Stimulated activated CD8-positive, alpha-beta memory T cell treated with anti-CD3 and anti-CD28 coated beads, Interleukin-4, amount 100 ng/mL, for 48 hours (primary cell): ENCODE measurements around the gene MAP3K12.
A peak's percentile ranks its signal among the peaks of the same experiment; 100 is the strongest.

Experiments used
- DNase-seq: peaks from one replicate; pipeline ENCODE4 v3.0.0-alpha.2; 2020

Gene MAP3K12

DNA sequence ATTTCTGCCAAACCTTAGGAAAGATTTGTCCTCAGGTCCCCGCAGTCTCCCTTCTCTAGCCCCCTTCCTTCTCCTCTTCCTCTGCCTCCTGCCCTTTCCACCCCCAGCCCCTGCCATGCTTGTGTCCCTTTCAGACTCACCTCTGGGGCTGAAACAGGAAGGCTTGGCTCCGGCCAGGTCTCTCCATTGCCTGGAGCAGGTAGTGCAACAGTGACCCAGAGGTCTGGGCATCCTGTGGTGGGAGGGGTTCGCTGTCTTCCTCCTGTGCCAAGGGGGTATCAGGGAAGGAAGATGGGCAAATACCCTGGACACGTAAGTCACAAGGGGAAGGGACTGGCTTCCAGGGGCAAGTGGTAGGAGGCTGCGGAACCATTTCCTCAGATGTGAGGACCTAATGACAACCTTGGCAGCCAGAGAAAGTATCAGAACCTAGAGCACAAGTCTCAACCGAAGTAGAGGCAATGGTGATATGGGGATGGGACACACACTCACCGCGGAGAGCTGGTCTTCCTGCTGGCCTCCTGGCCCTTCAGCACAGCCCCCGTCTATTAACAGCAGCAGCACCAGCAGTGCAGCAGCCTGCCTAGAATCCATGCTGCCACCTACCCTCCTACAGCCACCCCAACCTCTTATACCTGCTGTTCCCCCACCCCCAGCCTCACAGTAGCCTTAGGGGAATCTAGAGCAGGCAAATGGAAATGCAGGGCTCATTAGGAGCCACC, 7.8 kb upstream of the MAP3K12 start, which contains the start of gene NPFF:
Gene NPFF (minus strand): TSS at position 604 of the 722 bp plus-strand sequence. CDS start 10 bp downstream, at position 594.
- DNase-seq = no peak

DNA sequence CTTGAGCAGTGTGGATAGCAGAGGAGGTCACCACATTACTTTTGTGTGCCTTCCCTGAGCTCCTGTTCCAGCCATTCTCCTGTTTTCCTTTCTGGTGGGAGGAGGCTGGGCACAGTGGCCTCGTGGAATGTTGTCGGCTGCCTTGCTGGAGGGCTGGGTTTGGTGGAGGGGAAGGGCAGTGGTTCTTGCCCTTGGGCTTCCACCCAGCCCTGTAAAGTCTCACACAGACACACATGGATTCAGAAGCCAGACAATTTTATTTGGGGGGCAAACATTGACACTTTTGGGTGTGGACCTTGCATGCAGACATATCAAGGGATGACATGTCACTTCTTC, 7.2 kb upstream of the MAP3K12 start:
- no peak for DNase-seq

DNA sequence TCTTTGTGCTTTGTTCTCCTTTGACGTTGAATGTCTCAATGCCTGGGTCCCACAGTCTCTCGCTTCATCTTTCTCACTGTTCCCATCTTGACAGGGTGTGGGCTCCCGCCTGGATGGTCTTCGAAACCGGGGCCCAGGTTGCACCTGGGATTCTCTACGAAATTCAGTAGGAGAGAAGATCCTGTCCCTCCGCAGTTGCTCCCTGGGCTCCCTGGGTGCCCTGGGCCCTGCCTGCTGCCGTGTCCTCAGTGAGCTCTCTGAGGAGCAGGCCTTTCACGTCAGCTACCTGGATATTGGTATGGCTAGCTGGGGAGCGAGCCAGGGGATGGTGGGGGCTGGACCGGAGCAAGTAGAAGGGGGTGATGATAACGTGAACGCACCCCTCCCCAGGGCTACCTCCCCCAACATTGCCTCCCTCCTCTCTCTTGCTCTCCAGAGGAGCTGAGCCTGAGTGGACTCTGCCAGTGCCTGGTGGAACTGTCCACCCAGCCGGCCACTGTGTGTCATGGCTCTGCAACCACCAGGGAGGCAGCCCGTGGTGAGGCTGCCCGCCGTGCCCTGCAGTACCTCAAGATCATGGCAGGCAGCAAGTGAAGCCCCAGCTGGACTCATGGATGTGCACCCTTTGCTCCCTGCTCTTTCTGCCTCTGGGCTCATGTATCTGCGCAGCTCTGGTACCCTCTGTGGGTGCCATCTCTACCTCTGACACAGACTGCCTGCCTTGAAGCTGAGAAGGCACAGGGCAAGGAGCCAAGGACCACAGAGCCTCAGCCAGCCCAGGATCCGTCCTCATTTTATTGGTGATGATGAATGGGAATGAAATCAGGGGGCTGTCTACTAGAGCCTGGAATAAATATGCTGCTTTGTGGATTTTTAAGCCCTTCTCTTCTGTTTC, 6.5 kb upstream of the MAP3K12 start:
- no peak for DNase-seq

DNA sequence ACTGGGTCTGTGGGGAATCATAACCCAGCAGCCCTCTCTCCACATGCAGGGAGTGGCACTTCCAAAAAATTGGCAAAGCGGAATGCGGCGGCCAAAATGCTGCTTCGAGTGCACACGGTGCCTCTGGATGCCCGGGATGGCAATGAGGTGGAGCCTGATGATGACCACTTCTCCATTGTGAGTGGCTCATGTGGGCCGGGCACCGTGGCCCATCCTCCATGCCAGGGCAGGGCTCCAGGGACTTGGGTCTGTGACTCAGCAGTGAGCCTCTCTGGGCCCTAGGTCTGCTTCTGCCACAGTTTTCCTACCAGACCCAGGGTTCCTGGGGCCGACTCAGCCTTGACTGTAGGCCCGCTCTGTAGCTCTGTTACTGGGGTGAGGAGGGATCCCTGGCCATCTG, 5.8 kb upstream of the MAP3K12 start:
- no peak for DNase-seq

DNA sequence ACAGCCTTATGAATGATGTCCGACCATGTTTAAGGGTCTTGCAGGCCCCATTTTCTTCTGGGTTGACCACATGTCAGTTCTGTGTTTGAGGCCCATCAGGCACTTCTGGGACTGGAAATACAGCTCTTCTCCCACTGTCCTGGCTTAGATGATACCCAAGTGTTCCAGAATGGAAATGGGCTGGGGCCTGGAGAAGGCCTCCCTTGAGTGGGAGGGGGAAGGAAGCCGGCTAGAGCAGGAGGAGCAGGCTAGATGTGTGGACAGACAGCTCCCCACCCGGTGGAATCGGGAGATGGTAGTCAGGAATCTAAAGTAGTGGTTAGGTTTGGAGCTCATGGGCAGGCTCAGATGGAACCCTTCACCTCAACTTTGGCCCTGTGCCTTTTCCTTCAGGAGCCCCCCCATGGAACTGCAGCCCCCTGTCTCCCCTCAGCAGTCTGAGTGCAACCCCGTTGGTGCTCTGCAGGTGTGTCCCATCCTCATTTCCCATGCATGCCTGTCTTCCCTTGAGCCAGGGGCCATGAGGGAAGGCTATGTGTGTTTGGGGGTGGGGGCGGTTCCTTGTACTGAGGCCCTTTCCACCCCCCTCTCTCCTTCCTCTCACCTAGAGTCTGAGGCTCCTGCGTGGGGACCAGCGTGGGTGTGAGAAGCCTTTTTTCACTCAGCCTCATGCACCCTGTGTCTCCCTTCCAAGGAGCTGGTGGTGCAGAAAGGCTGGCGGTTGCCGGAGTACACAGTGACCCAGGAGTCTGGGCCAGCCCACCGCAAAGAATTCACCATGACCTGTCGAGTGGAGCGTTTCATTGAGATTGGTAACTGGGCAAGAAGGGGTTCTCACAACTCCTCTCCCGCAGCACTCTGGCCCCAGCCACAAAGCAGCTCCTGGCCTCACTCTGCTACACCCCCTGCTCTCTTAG, 5.0 kb upstream of the MAP3K12 start:
- no peak for DNase-seq

DNA sequence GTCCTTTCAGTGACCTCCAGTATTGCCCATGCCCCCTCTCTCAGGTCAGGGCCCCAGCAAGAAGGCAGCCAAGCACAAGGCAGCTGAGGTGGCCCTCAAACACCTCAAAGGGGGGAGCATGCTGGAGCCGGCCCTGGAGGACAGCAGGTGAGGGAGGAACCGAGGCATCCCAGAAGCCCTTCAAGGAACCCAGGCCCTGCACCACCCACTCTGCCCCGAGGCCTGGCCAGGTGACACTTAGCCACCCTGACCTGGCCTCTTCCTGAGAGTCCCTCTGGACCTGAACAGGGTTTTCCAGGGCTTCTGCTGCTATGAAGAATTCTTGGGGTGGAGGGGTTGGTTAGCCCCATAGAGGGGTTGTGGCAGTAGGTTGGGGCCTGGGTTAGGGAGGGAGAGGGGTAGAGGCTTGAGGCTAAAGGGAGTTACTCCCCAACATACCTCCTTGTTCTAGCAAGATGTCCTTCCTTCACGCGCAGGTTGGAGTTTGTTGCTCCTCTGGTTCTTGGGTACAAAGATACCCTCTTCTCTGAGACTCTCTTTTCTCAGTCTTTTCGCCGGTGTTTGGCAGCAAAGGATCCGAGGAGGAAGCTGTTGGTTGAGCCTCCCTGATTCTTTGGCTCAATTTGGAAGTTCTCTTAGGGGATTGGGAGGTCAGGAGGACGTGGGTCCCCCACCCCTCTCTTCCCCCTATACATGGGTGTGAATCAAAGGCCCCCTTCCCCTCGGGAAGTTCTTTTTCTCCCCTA, 3.9 kb upstream of the MAP3K12 start:
- DNase-seq = no peak

DNA sequence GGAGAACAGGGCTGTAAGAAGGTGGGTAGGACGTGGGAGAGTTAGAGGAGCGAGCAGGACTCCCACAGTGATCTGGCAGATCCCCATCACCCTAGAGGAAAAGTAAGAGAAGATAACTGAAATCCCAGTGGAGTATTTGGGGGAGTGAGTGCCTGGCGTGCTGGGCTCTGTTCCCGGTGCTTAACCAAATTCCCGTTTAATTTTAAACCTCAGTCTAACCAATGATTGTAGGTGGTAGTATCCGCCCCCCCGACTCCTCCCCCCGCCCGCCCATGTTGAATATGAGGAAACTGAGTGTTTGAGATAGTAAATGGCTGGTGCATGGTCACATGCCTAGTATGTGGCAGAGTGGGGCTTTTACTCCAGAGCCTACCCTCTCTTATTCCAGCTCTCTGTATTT, 3.1 kb upstream of the MAP3K12 start:
- no peak for DNase-seq

DNA sequence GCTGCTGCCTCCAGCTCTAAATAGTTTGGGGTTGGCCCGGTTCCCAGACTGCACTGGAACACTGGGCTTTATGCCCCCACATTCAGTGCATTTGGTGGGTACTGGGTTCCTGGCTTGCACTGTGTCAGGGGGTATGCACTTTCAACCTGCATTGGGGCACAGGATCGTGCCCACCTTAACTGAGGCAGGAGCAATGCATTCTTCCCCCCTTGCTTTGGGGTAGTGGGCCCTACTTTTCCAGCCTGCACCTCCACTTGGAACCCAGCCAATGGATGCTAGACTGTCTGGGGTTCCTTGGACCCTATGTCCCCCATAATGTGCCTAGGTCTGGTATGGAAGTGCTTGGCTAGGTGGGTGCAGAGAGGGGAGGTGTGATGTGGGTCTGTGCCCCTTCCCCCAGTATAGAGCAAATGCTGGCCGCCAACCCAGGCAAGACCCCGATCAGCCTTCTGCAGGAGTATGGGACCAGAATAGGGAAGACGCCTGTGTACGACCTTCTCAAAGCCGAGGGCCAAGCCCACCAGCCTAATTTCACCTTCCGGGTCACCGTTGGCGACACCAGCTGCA, 2.4 kb upstream of the MAP3K12 start:
- no peak for DNase-seq

DNA sequence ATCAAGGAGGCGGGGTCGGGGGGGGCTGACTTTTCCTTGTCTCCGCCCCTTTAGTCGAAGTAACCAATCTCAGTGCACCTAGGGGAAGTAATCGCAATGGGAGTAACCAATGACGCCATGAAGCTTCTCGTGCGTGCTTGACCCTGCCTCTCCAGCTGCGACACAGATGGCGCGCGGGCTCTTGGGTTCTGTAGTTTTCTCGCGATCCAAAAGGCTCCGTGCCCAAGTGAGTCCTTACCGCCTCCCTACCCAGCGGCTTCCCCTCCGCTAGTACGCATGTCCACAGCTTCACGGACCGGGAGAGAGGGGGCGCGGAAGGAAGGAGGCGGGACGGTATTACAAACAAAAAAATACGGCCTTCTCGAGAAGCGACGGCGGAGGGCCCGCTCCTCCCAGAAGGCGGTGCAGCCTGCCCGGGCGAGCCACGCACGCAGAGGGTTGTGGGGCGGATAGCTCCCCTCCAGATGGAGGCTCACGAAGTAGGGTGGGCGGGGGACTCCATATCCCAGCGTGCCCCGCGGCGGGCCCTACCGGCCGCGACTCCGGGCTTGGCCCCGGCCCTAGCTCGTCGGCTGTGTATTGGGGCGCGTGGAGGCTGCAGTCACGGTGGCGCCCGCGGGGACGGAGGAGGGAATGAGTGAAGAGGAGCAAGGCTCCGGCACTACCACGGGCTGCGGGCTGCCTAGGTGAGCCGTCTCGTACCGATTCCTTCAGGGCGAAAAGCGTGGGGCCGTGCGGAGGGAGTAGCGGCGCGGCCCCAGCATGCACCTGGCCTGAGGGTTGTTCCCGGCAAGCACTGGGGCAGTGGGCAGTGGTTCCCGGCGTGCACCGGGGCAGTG, 1.7 kb upstream of the MAP3K12 start, which contains the start of gene TARBP2:
Gene TARBP2 (plus strand): TSS at position 508 of the 839 bp plus-strand sequence. CDS start 126 bp downstream, at position 634.
- peak; percentile 99 for DNase-seq

DNA sequence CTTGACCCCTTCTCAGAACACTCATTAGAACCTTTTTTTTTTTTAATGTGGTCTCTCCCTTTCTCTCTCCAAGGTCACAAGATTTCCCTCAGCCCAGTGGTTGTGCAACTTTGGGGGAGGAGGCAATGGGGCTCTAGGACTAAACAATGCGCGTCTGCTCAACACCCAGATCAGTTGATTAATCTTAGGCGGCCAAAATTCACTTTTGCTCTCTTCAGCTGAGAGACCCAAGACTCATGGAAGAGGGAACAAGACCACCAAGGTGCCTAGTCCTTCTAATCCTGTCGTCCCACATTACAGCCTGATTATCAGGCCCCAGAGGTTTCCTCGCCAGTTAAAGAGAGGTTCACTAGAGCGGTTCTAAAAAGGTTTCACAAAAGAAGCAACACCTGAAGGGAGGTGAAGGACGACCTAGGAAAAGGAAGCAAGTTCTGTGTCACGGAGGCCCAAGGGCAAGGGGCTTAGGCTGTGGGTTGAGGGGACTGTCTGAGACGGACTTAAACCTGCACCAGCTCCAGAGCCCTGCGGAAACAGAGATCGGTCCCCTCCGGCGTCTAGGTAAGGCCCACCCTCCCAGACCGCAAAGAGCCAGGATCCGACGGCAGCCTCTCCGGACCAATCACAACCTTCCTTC, 1.0 kb upstream of the MAP3K12 start:
- no peak for DNase-seq

DNA sequence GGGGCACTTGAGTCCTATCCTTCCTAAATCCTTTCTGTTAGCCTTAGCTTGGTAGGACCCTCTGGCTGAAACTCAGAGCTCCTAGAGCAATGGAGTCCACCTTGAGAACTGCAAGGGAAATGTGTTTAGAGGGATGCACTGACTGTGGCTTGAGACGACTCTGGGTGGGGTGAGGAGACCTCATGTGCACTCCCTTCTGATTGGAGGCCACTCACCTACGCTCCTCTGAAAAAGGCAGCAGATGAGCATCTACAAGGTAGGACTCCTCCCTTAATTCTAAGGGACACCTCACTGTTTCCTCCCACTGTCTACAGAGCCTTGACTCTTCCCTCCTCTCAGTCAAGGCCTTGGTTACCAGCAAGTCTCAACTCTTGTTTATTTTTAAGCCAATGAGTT, 1.0 kb downstream of the MAP3K12 start:
- no peak for DNase-seq

DNA sequence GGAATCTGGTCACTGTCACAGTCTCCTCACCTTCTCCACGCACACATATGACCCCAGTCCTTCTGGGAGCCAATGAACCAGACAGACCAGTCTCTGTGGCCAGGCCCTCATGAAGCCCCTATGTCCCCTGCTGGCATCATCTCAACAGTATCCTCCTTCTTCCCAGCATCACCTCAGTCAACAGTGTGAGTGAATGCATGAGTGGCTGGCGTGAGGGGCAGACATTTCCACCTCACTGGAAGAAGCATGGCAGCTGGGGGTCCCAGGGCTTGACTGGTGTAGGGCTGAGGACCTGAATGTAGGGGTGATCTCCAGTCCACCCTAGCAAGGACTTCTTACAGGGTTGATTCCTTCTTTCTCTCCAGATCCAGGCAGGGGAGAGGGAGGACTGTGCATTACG, 1.8 kb downstream of the MAP3K12 start:
- DNase-seq = no peak

DNA sequence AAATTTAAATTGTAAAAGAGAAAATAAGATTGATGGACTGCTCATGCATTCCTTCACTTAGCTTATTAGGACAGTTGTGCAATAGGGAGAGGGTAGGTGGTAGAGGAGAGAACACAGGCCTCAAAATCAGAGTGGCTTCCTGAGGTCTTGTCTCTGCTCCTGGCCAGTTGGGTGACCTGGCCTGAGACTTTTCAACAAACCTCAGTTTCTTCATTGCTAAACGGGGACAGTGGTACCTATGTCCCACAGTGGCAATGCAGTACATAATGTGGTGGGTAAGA, 2.6 kb downstream of the MAP3K12 start:
- DNase-seq = no peak

DNA sequence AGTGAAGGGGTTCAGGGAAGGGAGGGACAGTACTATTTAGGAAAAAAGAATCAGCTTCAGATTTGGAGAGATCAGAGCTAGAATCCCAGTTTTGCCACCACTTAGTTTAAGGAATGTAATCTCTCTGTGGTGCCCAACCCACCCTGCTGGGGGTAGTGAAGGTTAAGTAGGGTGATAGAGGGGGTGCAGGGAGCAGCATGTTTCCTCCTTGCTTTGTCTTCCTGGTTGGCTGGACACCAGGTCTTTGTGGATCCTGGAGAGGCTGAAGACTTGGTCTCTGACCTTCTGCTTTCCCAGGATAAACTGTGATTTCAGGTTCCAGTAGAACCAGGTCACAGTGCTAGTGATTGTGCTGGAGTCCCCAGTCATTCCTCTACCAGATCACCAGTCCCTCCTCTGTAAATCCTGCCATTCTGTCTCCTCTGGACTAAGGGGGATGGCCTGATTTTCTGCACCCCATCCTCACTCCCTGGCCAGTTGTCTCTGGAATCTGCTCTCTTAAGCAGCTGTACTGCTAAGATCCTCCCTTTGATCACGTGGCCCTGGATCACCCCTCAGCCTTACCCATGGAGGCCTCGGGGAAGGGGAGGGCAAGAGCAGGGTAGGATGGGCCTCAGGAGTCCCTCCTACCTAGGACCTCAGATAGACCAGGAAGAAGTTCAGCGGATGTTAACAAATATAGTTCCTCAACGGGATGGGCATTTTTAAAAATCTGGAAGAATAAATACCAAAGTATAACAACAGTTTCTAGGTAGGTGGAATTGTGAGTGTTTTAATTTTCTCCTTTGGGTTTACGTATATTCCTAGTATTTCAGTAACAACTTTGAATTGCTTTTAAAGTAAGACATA, 3.1 kb downstream of the MAP3K12 start:
- DNase-seq = no peak

DNA sequence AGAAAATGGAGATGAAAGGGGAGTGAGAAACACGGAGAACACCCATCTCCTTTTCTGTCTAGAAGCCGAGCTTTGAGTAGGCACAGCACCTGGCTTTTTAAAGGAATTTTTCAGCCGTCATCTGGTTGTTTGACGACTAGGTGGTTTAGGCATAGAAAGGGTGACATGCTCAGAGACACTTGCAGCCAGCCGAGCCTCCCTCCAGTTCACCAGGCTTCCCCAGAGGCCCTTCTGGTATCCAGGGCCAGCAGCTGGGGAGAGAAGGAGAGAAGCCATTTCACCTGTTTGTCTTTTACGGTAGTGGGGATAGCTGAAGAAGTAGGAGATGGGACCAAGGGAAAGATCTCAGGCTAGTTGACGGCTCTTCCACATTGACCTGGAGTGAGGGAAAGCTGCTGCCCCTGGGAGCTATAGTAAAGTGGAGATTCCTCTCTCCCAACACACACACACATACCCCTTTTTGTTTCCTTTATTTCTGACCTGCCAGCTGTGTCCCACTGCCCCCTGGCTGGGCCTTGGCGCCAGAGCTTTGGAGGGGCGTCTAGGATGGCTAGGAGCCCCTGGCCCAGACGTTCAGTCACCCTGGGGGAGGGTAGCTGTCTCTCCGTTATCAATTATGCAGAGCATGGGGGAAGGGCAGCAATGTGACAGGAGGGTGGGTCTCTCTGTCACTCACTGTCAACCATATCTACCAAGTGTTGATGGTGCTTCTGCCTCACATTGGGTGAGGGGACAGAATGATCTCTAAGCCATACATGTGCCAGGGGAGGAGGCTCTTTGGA, 5.5 kb downstream of the MAP3K12 start:
- no peak for DNase-seq

DNA sequence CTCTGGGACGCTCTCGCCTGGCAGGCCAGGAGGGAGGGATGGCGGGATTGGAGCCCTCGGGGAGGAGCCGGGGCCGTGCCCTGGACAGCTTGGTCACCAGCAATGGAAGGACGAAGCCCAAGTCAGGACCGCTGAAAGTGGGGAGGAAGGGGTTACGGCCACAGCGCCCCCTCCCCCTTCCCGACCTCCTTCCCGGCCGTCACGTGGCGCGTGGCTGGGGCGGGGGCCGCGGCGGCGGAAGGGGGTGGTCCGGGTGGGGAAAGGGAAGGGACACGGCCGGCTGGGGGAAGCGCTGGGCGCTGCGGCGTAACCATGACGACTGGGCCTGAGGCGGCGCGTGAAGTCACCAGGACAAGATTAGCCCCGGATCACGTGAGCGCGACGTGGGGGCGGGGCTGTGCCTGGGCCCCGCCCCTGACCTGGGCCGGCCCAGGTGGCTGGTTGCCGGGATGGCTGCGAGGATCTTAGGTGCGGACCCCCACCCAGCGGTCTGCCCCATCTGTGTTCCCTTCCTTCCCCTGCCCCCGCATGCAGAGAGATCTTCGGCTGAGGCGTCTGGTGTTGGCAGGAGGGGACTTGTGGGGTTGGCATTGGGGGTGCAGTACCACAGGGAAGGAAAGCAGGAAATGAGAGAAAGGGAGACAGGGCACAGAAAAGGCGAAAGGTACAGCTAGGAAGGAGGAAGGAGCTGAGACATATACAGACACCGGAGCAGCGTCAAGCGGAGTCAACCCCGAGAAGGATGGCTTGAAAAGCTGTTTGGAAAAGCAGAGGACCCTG, 6.2 kb downstream of the MAP3K12 start:
- DNase-seq = peak; percentile 90

DNA sequence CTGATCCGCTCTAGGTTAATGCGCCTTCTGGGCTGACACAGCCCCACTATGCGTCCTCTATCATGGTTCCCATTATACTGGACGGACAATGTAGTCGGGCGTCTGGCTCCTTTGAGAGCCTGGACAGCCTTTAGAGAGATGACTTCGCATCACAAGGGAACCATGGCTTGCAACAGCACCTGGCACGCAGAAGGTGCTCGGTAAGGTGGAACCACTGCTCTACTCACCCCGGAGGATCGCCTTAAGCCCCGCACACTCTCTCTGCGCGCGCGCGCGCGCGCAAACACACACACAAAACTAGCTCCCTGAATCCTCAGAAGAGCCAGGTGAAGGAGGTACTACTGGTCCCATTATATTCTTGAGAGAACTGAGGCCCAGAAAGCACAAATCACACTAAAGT, 7.1 kb downstream of the MAP3K12 start:
- DNase-seq = no peak

DNA sequence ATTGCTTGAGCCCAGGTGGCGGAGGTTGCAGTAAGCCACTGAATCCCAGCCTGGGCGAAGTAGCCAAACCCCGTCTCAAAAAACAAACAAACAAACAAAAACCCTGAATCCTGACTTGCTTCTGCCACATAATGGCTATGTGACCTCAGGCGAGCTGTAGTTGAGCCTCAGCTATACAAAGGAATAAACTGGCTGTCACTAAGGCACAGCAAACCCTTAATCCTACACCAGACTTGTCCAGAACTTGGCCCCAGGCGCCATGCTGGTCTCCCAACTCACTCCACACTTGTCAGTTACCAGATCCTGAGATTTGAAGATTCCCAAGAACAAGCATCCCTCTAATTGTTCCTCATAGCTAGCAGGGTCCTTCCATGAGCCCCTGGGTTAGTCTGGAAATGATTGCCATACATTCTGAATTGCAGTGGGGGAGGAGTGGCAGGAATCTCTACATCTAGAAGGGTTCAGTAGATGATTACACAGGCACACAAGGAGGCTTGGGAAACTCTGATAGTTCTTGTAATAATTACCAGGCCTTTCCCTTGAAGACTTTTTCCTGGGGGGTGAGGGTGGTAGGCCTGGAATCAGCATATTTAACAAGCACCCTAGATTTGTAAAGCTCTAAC, 9.9 kb downstream of the MAP3K12 start:
- DNase-seq = no peak
